Sigmoid colon (tissue), 7 donors: ENCODE measurements around the gene FBXO8. TPM values are rescaled to one million over a fixed set of nuclear protein-coding genes. Genes with fewer than 3 reads are reported as not detected.

ENCODE experiments used
- DNase-seq: peaks from one replicate; pipeline ENCODE4 v3.0.0-alpha.2; 2019
- H3K27ac ChIP-seq, 4 donors: fragments of 200-600 bp; sonication (generic); one replicate each; pipeline ENCODE4 v1.5.1; 2016 to 2019; ENCODE audit warnings: mild to moderate bottlenecking in 1 of 4
- H3K27me3 ChIP-seq, 3 donors: fragments of 200-600 bp; sonication (generic); one replicate each; pipeline ENCODE4 v1.5.1; 2019; ENCODE audit warnings: mild to moderate bottlenecking in 1 of 3
- H3K36me3 ChIP-seq, 4 donors: fragments of 200-600 bp; sonication (generic); one replicate each; pipeline ENCODE4 v1.5.1; 2016 to 2019
- H3K4me1 ChIP-seq, 4 donors: fragments of 200-600 bp; sonication (generic); one replicate each; pipeline ENCODE4 v1.5.1; 2017 to 2019
- H3K4me3 ChIP-seq, 4 donors: fragments of 200-600 bp; sonication (generic); one replicate each; pipeline ENCODE4 v1.5.1; 2017 to 2019; ENCODE audit warnings: mild to moderate bottlenecking in 2 of 4, moderate library complexity in 1 of 4
- H3K9me3 ChIP-seq, 4 donors: fragments of 200-600 bp in 3 of 4; sonication (generic) in 3 of 4; one replicate each; pipeline versions ENCODE4 v1.5.1 to v1.6.1; 2013 to 2019
- EP300 ChIP-seq, 4 donors: sonication (generic); formaldehyde crosslinking; IDR thresholded peaks; one replicate each; pipeline ENCODE4 v1.6.1; 2017; ENCODE audit warnings: antibody characterized with exemption in 4 of 4
- POLR2A ChIP-seq, 2 donors: fragments of 450-650 bp; IDR thresholded peaks; one replicate each; pipeline ENCODE4 v1.6.1; 2016; ENCODE audit warnings: antibody characterized with exemption in 2 of 2, mild to moderate bottlenecking in 2 of 2, moderate library complexity in 2 of 2
- POLR2AphosphoS5 ChIP-seq, 4 donors: sonication (generic); formaldehyde crosslinking; IDR thresholded peaks; one replicate each; pipeline ENCODE4 v1.6.1; 2017; ENCODE audit warnings: antibody characterized with exemption in 4 of 4
- WGBS, 2 donors: extraction: QIAGEN DNeasy Blood & Tissue Kit; methylation state at CpG; one replicate each; pipeline ENCODE4 v1.1.7; 2013; 5-methylcytosine and 5-hydroxymethylcytosine counted together
- intact Hi-C: fragments of 100-400 bp; cut with DNase I; formaldehyde crosslinking; loops from one replicate; pipeline ENCODE4 v1.15.1; 2023
- polyA plus RNA-seq, 3 donors: library from polyadenylated mRNA; stranded (reverse); fragments of 200-250 nt; gene quantifications; one replicate each; pipeline ENCODE4 v1.2.3, GENCODE V29; 2013
- total RNA-seq, 4 donors: library from RNA; depleted of rRNA; stranded (reverse); fragments of >200 nt; gene quantifications; one replicate each; pipeline ENCODE4 v1.1.0, GENCODE V29; 2016
- TF ChIP-seq, protein P1 (sequence below), 4 experiments: fragments of 450-650 bp in 3 of 4; fragments of 200-600 bp in 1 of 4; IDR thresholded peaks; one replicate each; pipeline ENCODE4 v1.5.1; 2016 to 2019; ENCODE audit warnings: antibody characterized with exemption in 4 of 4, mild to moderate bottlenecking in 3 of 4, moderate library complexity in 2 of 4
- donor health status: healthy with polysubstance abuse.
- donor health status: Bipolar disorder and iron deficiency.
- donor health status: healthy.

The FBXO8 gene
- total and polyA plus RNA-seq, 7 donors = 14.5 to 68.8 (median 42.8) TPM

- peak overlapping the region in 2 of 4 donors; percentile 51 to 54 for H3K4me3 ChIP-seq
- no peak for DNase-seq
- H3K27ac ChIP-seq = peak overlapping the region in 3 of 4 donors; percentile 74 to 85 (median 77)
- WGBS, 2 donors = 10 to 18% methylated on average over 11 of the region's 11 CpGs
- H3K4me1 ChIP-seq = peaks cover 0 to 39% (median 33%) of the 10 kb centered on the region in 4 donors
- TF ChIP-seq POLR2AphosphoS5 (IDR thresholded peaks at IDR 0.05) (peak in 2 of 4 donors; percentile 8 to 45), EP300 (IDR thresholded peaks at IDR 0.05) (no peak), POLR2A (IDR thresholded peaks at IDR 0.05) (no peak)
- TF ChIP-seq, protein P1, sequence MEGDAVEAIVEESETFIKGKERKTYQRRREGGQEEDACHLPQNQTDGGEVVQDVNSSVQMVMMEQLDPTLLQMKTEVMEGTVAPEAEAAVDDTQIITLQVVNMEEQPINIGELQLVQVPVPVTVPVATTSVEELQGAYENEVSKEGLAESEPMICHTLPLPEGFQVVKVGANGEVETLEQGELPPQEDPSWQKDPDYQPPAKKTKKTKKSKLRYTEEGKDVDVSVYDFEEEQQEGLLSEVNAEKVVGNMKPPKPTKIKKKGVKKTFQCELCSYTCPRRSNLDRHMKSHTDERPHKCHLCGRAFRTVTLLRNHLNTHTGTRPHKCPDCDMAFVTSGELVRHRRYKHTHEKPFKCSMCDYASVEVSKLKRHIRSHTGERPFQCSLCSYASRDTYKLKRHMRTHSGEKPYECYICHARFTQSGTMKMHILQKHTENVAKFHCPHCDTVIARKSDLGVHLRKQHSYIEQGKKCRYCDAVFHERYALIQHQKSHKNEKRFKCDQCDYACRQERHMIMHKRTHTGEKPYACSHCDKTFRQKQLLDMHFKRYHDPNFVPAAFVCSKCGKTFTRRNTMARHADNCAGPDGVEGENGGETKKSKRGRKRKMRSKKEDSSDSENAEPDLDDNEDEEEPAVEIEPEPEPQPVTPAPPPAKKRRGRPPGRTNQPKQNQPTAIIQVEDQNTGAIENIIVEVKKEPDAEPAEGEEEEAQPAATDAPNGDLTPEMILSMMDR (IDR thresholded peaks at IDR 0.05) = no peak
- peaks cover 0 to 7% (median 0%) of the 10 kb centered on the region in 3 donors for H3K27me3 ChIP-seq
- H3K36me3 ChIP-seq = no peaks in the 10 kb centered on the region
- H3K9me3 ChIP-seq = no peaks in the 10 kb centered on the region
- intact Hi-C loops = no loop called here
Observed at GRCh38 chr4:174215961-174216680, 67.3 kb downstream of the FBXO8 start.

DNA sequence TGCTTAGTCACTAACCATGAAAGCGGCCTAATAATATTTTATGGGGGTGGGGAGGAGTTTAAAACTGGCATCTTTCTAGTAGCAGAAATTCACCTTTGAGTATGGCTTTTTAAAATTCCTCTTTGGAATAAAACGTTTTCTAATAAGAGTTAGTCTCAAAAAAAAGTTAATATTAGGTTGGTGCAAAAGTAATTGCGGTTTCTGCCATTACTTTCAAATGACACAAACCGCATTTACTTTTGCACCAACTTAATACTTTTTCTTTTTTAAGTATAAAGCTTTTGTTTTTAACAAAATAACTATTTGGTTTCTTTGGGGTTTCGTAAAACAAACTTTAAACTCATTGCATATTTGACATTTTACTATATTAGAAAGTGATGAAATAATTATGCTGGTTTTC lies 68.4 kb downstream of the FBXO8 start:
- intact Hi-C loops = no loop called here
- Histone ChIP-seq H3K9me3 (no peaks in the 10 kb centered on the region), H3K27ac (peak overlapping the region in 3 of 4 donors; percentile 70 to 85 (median 77)), H3K4me1 (peaks cover 0 to 39% (median 33%) of the 10 kb centered on the region in 4 donors), H3K27me3 (peaks cover 0 to 7% (median 0%) of the 10 kb centered on the region in 3 donors), H3K36me3 (no peaks in the 10 kb centered on the region), H3K4me3 (peak overlapping the region in 3 of 4 donors; percentile 39 to 54 (median 51))
- TF ChIP-seq POLR2A (IDR thresholded peaks at IDR 0.05) = no peak
- TF ChIP-seq, protein P1 (IDR thresholded peaks at IDR 0.05) = no peak
- TF ChIP-seq POLR2AphosphoS5 (IDR thresholded peaks at IDR 0.05) = no peak
- no peak for TF ChIP-seq EP300 (IDR thresholded peaks at IDR 0.05)
- DNase-seq = no peak
- WGBS, 2 donors = 25 to 26% methylated on average over 5 of the region's 5 CpGs

DNA sequence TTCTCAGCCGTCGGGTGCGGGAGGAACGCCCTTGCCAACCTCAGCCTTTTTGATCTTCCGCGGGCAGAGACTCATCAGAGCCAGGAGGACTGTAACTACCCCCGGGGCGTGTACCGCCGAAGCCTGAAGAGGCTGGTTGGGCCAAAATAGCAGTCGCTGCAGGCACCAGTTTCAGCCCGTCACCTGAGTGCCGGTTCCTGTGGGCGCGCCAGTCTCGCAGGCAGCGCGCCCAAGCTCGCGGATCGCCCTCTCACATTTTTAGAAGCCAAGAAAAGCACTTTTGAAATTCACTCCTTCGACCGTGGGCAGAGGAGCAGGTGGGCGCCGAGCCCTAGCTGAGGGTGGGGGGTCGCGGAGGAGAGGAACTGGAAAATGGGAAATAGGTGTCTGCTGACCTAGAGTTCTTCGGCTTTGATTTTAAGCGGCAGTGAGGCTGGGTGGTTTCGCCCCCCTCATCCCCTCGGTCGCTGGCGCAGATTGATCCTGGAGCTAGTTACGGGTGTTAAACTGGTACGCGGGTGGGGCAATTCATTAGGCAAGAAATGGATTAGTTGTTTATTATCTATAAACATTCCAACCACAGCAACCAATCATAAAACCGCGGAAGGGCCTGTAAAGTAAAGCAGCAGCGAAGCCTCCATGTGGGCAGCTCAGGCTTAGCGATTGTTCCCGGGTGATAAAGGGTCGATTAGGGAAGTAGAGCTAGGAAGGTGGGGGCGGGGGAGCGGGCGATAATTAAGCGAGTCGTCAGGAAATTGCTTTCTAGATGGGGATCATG lies 69.2 kb downstream of the FBXO8 start:
- no peak for DNase-seq
- TF ChIP-seq, protein P1 (IDR thresholded peaks at IDR 0.05) = no peak
- peak in 1 of 2 donors; percentile 15 for TF ChIP-seq POLR2A (IDR thresholded peaks at IDR 0.05)
- TF ChIP-seq POLR2AphosphoS5 (IDR thresholded peaks at IDR 0.05) = peak in 1 of 4 donors; percentile 31
- H3K4me3 ChIP-seq = peak overlapping the region; percentile 29 to 54 (median 45)
- WGBS, 2 donors = 4 to 8% methylated on average over 47 of the region's 47 CpGs
- peaks cover 0 to 7% (median 0%) of the 10 kb centered on the region in 3 donors for H3K27me3 ChIP-seq
- peak overlapping the region in 3 of 4 donors; percentile 70 to 85 (median 77) for H3K27ac ChIP-seq
- intact Hi-C loops = loop anchor here (5.0 kb wide), 1 partner anchor 692 kb away; no protein-coding TSS in a partner anchor
- no peaks in the 10 kb centered on the region for H3K36me3 ChIP-seq
- no peaks in the 10 kb centered on the region for H3K9me3 ChIP-seq
- H3K4me1 ChIP-seq = peaks cover 0 to 39% (median 33%) of the 10 kb centered on the region in 4 donors

DNA sequence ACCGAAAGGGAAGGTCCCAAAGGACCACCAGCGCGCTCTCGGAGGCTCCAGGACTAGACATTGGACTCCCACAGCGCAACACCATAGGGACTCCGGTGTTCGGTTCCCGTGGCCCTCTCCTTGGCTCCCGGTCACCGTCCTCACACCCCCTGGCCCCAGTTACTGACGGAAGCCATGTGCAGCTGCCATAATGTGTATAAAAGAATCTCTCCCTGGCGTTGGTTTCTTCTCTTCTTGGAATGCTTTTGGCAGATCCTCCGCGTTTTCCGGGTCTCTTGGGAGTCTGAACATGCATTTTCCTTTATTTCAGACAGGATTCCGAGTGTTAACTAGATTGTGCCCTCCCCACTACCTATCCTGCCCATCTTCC lies 69.8 kb downstream of the FBXO8 start:
- Histone ChIP-seq H3K9me3 (no peaks in the 10 kb centered on the region), H3K27me3 (peaks cover 0 to 7% (median 0%) of the 10 kb centered on the region in 3 donors), H3K27ac (peak overlapping the region in 3 of 4 donors; percentile 70 to 85 (median 77)), H3K36me3 (no peaks in the 10 kb centered on the region), H3K4me3 (peak overlapping the region; percentile 29 to 54 (median 45)), H3K4me1 (peaks cover 0 to 39% (median 33%) of the 10 kb centered on the region in 4 donors)
- WGBS, 2 donors = 9 to 16% methylated on average over 16 of the region's 16 CpGs
- intact Hi-C loops = loop anchor here (5.0 kb wide), 1 partner anchor 691 kb away; no protein-coding TSS in a partner anchor
- no peak for DNase-seq
- no peak for TF ChIP-seq POLR2AphosphoS5 (IDR thresholded peaks at IDR 0.05)
- no peak for TF ChIP-seq POLR2A (IDR thresholded peaks at IDR 0.05)
- TF ChIP-seq EP300 (IDR thresholded peaks at IDR 0.05) = no peak
- TF ChIP-seq, protein P1 (IDR thresholded peaks at IDR 0.05) = no peak
